ENCODE measurements around the gene SCAMP1.

SCAMP1 gene

DNA sequence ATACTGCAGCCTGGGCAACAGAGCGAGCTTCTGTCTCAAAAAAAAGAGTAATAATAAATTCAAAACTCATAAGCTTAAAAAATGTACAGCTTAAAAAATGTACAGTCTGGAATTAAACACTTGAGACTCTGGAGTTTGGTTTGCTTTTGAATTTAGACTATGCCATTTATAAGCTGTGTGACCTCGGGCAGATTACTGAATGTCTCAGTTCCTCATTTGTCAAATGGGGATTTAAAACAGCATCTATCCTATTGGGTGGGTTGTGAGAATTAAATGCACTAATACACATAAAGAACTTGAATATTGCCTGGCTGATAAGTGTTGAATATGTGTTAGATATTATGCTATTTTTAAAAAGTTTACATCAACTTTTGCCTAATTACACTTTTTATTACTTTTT is 98.4 kb downstream of the SCAMP1 start:
- ChIA-PET POLR2A (no interaction called here), CTCF (interaction anchor here (2.8 kb wide), 1 partner anchor 9 kb away, joined by 20 read pairs; no protein-coding TSS in a partner anchor)
- TF ChIP-seq, protein P1, sequence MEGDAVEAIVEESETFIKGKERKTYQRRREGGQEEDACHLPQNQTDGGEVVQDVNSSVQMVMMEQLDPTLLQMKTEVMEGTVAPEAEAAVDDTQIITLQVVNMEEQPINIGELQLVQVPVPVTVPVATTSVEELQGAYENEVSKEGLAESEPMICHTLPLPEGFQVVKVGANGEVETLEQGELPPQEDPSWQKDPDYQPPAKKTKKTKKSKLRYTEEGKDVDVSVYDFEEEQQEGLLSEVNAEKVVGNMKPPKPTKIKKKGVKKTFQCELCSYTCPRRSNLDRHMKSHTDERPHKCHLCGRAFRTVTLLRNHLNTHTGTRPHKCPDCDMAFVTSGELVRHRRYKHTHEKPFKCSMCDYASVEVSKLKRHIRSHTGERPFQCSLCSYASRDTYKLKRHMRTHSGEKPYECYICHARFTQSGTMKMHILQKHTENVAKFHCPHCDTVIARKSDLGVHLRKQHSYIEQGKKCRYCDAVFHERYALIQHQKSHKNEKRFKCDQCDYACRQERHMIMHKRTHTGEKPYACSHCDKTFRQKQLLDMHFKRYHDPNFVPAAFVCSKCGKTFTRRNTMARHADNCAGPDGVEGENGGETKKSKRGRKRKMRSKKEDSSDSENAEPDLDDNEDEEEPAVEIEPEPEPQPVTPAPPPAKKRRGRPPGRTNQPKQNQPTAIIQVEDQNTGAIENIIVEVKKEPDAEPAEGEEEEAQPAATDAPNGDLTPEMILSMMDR (IDR thresholded peaks at IDR 0.05; ENCODE audit: insufficient read depth, low read length, missing control alignments): no peak
- H3K4me3 ChIP-seq (ENCODE audit: low read depth, low read length): no peak overlapping the region
- DNase-seq (ENCODE audit: low read depth, low spot score): no peak

DNA sequence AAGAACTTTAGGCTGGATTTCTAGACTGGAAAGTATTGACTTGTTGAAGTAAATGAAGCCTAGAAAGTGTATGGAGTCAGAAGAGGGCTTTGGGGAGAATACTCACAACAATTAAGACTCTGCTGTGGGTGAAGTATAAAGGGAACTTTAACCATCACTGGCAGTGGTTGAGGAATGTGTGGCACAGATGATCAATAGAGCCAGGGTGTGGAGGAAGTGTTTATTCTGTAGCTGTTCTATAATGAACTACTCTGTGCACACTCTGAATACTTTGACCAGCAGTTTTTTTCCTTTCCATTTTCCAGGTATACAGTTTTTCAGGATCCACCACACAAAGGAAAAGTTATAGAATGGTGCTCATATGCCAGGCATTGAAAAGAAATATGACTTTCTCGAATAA is 106.7 kb downstream of the SCAMP1 start:
- POLR2A ChIA-PET: no interaction called here
- H3K4me3 ChIP-seq (ENCODE audit: low read depth, low read length): no peak overlapping the region
- no peak for DNase-seq (ENCODE audit: low read depth, low spot score)
- CTCF ChIA-PET: interaction anchor here (0.7 to 3.0 kb wide), 49 partner anchors 8 to 667 kb away, joined by 3 to 27 read pairs (median 4); no protein-coding TSS in a partner anchor
- TF ChIP-seq, protein P1 (IDR thresholded peaks at IDR 0.05; ENCODE audit: insufficient read depth, low read length, missing control alignments): no peak

DNA sequence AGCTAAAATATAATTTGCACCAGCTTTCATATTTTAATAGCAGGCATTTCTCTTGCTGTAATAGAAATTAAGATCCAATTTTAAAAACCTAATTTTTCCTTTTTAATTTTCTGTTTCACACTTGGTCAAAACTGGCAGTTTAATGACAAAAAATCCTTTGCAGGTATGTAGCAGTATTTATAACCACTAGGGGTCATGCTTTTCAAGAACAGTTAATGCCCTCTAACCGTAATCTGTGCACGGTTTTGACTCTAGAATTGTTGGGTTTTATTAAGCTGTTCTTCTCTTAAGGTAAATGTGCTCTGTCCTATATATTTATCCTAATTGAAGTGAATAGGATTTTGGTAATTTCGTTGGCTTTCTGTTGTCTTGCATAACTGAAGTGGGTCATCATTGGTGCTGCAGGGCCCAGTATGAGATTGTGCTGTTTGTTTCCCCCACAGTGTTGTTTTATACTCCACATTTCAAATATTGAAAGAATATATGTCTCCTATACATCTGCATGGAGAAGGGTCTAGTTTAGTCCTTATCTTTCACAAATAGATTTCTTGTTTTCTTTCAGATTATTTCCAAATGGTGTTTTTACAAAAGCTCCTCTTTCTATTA is 107.4 kb downstream of the SCAMP1 start:
- TF ChIP-seq, protein P1 (IDR thresholded peaks at IDR 0.05; ENCODE audit: insufficient read depth, low read length, missing control alignments): peak; percentile 43
- DNase-seq (ENCODE audit: low read depth, low spot score): no peak
- no peak overlapping the region for H3K4me3 ChIP-seq (ENCODE audit: low read depth, low read length)
- ChIA-PET CTCF (interaction anchor here (0.6 to 3.0 kb wide), 56 partner anchors 9 to 666 kb away, joined by 3 to 27 read pairs (median 4); no protein-coding TSS in a partner anchor), POLR2A (no interaction called here)

DNA sequence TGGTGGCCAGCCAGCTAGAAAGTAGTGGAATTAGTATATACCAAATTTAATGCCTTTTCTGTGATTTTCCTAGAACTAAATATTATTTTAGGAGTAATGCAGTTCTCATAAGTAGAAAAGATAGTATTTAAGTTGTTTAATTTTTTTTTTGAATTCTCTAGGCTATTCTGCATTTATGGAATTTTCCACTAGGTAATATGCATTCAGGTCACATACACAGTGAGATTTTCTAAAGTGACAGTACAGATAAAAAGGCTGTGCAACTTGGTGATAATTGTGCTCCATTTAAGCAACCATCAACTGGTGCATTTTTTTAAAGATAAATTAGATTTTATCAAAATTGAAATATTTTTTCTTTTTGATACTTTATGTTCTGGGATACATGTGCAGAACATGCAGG is 111.5 kb downstream of the SCAMP1 start:
- H3K4me3 ChIP-seq (ENCODE audit: low read depth, low read length): no peak overlapping the region
- DNase-seq (ENCODE audit: low read depth, low spot score): no peak
- POLR2A ChIA-PET: no interaction called here
- TF ChIP-seq, protein P1 (IDR thresholded peaks at IDR 0.05; ENCODE audit: insufficient read depth, low read length, missing control alignments): no peak
- CTCF ChIA-PET: interaction anchor here (0.9 to 2.7 kb wide), 12 partner anchors 9 to 661 kb away, joined by 3 to 8 read pairs (median 3); no protein-coding TSS in a partner anchor

DNA sequence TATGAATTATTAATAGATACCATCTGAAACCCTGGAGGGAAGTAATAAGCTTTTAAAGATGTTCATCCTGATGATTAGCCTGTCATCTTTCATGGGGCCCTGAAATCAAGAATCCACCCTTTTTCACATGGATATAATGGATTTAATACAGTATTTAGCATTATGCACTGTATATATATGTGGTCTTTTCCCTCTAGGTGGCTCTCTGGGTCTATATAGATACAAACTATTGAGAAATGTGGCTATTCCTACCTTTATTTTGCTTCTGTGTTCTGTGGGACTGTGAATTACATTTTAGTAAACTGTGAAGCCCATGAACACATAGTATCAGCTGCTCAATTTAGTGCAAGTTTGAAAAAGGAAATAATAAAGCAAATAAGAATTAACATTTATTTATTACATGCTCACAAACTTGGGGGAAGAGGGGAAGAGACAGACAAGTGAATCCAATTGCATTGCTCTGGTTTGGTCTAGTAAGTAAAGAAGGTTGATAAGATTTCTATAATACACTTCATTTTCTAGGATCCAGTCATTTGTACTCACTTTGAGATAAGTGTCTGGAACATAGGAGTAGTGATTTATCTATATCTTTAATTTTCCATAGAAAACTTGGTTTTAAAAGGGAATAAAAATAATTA is 112.2 kb downstream of the SCAMP1 start:
- DNase-seq (ENCODE audit: low read depth, low spot score): no peak
- POLR2A ChIA-PET: no interaction called here
- CTCF ChIA-PET: interaction anchor here (0.9 to 2.7 kb wide), 9 partner anchors 12 to 661 kb away, joined by 3 to 8 read pairs (median 3); no protein-coding TSS in a partner anchor
- TF ChIP-seq, protein P1 (IDR thresholded peaks at IDR 0.05; ENCODE audit: insufficient read depth, low read length, missing control alignments): no peak
- H3K4me3 ChIP-seq (ENCODE audit: low read depth, low read length): no peak overlapping the region

DNA sequence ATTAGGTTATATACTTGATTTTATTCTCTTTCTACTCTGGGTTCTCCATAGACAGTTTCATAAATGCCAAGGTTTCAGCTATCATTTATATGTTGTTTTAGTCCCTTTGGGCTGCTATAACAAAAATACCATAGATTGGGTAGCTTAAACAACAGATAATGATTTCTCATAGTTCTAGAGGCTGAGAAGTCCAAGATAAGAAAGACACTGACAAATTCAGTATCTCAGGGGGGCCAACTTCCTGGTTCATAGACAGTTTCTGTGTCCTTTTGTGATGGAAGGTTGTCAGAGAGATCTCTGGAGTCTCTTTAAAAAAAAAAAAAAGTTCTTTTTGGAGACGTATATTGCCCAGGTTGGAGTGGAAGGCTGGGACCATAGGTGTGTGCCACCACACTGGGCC is 113.3 kb downstream of the SCAMP1 start:
- DNase-seq (ENCODE audit: low read depth, low spot score): no peak
- POLR2A ChIA-PET: no interaction called here
- CTCF ChIA-PET: interaction anchor here (0.6 to 2.7 kb wide), 5 partner anchors 60 to 493 kb away, joined by 3 to 8 read pairs (median 3); no protein-coding TSS in a partner anchor
- TF ChIP-seq, protein P1 (IDR thresholded peaks at IDR 0.05; ENCODE audit: insufficient read depth, low read length, missing control alignments): no peak
- no peak overlapping the region for H3K4me3 ChIP-seq (ENCODE audit: low read depth, low read length)

All from AG04449 (cell line).